GM19238 (cell line): ENCODE measurements around the gene METTL3.
A peak's percentile ranks its signal among the peaks of the same experiment; 100 is the strongest.

Experiments used
- DNase-seq: peaks from one replicate; pipeline ENCODE4 v3.0.0; 2011; ENCODE audit warnings: low spot score; ENCODE audit not compliant: insufficient read length

METTL3 gene

DNA sequence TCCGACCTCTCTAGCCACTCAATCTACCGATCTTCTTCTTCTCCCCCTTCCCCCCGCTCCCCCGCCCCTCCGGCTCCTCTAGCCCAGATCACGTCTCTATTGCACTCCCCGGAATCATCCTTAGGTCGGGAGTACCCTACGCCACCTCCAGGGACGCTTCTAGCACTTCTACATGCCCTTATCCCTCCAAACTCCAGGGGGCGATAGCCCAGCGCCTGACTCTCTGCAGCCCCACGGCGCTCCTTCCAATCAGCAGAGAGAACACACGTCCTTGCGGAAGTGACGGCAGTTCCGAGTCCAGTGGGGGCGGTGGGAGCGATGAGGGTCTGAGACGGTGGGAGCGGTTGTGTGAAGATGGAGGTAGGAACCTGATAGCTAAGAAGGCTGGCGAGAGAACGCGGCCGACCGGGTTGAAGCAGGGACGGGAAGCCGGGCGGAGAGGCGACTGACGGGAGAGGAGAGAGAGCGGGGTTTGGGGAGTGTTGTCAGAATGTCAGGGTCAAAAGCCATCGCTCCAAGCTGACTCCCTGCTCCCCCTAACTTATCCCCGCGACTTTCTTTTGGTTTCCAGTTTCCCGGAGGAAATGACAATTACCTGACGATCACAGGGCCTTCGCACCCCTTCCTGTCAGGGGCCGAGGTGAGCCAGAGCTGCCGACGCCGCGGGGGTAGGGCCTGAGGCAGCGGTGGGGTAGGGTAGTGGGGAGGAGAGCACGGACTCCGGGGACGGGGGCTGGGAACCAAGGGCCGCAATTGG, 34.0 kb downstream of the METTL3 start, which contains the start of the genes RAB2B and TOX4:
TSS of gene RAB2B (minus strand) at position 35 of the 757 bp plus-strand sequence. CDS start 87 bp downstream, outside the sequence.
TSS of gene TOX4 (plus strand) at position 271 of the 757 bp plus-strand sequence. CDS start at position 355, 84 bp downstream.
- peak; percentile 82 for DNase-seq

DNA sequence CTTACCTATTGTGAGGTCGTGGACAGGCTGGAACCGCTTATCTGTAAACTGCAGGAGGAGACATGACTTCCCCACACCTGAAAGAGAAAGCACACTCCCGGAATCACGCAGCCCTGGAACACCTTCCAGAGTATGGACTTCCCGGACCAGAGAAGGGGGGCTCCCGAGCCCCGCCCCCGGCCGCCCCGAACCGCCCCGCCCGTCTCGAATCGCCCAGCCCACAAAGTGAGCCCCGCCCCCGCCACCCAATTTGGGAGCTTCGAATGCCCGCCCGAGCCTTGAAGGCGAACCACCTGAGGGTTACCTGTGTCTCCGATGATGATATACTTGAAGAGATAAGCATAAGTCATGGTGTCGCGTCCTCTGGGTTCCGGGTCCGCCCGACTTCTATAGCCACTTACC, 34.6 kb downstream of the METTL3 start:
- DNase-seq = peak; percentile 37

DNA sequence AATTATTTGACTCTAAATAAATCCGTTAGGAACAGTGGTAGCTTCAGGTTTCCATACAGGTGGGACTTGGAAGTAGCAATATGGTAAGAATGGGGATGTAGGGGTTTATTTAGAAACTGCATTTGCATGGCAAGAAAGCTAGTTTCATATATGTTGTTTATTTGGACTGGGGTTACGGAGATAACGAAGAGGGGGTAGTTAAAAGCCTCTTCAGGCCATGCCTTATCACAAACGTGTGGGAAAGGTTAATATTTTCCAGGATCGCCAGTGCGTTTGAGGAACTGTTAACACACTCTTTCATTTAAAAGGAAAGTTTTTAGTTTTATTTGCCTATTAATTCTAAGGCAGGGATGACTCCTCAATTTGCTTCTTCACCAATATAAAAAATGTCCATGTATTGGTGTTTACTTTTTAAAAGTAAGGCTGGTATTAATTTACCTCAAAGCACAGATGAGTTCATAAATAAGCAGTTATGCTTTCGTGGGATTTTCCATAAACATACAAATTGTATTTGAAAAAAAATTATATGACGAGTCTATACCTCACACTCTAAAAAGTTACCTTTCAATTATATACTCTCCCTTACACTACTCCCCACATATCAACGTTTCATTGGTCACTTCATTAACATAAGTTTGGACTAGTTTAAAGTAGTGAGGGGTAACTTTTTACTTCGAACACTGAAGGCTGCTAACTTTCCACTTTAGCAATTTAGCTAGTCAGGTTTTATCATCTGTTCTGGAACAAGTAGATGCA, 35.2 kb downstream of the METTL3 start:
- DNase-seq = no peak

DNA sequence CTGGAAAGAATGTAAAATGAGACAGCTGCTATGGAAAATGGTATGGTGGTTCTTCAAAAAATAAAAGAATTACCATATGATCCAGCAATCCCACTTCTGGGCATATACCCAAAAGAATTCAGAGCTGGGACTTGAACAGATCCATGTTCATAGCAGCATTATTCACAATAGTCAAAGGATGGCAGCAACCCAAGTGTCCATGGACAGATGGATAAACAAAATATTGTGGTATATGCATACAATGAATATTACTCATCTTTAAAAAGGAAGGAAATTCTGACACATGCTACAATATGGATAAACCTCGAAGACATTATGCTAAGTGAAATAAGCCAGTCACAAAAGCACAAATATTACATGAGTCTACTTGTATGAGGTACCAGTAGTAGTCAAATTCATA, 43.5 kb downstream of the METTL3 start:
- DNase-seq = no peak

DNA sequence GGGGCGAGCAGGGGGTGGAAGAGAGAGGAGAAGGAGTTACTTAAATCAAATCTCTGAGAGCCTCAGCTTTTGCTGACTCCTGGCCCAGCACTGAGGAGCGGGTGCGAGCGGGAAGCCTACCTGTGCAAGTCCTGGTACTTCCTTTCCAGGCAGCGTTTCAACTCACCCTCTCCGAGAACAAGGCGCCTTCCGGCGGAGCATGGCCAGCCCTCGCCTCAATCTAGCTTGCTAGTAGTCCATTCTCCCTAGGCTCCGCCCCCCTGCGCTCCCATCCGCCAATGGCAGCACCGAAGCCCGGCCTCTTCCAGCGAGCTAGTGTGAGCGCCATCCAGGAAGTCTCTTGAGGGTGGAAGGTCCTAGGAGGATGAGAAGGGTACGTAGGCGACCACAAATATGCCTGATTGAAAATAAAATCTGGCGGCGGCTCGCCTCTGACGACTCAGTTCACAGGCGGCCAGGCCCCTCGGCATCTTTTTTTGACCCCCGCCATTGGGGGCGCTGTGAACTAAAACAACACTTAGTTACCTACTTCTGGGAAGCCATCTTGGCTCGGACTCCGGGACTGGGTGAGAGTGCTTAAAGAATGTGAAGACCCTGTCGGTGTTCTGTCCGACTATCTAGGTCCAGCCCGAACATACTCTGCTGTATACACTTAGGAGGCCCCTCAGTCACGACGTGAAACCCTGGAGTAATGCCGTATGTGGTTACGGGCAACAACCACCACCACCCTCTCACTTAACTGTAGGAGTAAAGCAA, 55.0 kb downstream of the METTL3 start, which contains the start of gene CHD8:
TSS of gene CHD8 (minus strand) at position 212 of the 756 bp plus-strand sequence. CDS start 24,480 bp downstream, outside the sequence.
- DNase-seq = peak; percentile 96

DNA sequence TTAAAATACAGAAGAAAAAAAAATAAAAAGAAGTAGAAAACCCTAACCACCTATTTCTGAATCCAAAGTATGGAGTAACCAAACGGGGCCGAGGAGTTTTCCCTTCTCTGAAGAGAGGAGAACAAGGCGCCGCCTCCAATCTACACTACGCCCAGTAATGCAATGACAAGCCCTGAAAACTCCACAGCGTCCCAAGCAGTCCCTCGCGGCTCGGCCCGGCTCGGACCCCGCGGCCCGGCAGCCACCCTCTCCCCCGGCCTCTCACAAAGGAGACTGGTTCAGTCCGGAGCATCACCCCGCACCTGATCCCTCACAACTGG, 55.6 kb downstream of the METTL3 start:
- DNase-seq = no peak

DNA sequence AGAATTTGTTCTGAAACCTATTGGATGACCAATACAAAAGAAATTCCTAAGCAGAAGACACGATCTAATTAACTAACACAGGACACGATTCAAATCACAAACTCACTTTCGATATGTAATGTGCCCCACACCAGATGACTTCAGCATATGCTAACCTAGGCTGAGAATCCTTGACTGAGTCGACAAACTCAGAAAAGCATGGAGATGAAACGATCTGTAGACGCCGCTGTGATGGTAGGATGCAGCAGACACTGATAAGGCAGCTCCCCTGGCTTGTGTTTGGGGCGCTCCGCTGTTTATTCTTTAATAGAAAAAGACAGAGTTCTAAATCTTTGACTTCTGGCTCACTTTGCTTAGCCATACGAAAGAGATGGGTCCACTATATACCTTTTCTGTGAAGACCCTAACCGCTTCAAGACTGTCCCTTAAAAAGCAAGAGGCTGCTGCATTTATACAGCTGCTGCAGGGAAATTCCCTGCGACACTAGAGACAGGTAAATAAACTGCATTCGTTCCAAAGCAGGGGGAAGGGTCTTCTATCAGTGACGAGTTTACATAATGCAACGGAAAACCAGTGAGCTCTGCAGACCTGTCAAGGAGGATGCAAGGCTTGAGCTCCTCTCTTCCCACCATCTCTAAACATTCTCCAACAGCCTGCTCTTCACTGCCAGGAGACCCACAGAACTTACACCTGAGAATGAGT, 56.1 kb downstream of the METTL3 start:
- no peak for DNase-seq

DNA sequence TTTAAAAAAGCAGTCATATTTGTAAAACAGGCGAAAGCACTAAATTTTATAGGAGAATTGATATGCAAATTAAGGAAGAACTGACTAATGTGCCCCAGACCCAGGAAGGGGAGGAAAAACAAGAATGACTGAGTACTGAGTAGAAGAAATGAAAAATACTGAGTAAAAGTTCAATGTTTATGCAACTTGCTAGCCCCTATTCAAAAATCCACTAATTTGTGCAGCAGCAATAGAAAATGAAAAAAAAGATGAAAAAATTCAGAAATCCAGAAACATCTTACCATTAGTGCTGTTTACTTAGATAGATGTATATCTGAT, 61.3 kb downstream of the METTL3 start:
- DNase-seq = no peak
